H1 (cell line): ENCODE measurements around the gene MLF2. TPM values are rescaled to one million over a fixed set of nuclear protein-coding genes. Genes with fewer than 3 reads are reported as not detected.

Experiments used
- CTCF ChIA-PET: fragments of 300-600 bp; sonication (Branson Sonifier 250); formaldehyde crosslinking; loops from one replicate; lab custom pipeline; 2021; ENCODE audit not compliant: partially characterized antibody; lab: Charles Lee
- POLR2A ChIA-PET: fragments of 300-600 bp; sonication (Branson Sonifier 250); formaldehyde crosslinking; loops from one replicate; lab custom pipeline; 2021; ENCODE audit warnings: inconsistent platforms; ENCODE audit not compliant: partially characterized antibody; lab: Charles Lee
- DNase-seq, 2 experiments: peaks; one replicate each; pipeline versions ENCODE4 v3.0.0 to v3.0.0-alpha.2; 2010 to 2022; ENCODE audit warnings: low spot score in 2 of 2, low read depth in 1 of 2, mixed read lengths in 1 of 2
- FAIRE-seq: peaks from 2 replicates; lab custom pipeline; 2011; peaks lifted over from hg19 to GRCh38; lab: Jason Lieb, UNC
- H2AFZ ChIP-seq: 2 replicates; pipeline ENCODE4 v1.8.1; 2012; ENCODE audit warnings: low read length, inconsistent platforms
- H2AK5ac ChIP-seq: 2 replicates; pipeline ENCODE4 v1.6.1; 2013; ENCODE audit warnings: low read depth, low read length
- H2BK120ac ChIP-seq: replicated peaks from 2 replicates; pipeline ENCODE3; 2013; ENCODE audit warnings: low read depth, low read length, inconsistent platforms
- H2BK12ac ChIP-seq: 2 replicates; pipeline ENCODE4 v1.6.1; 2013; ENCODE audit warnings: low read depth, low read length
- H2BK15ac ChIP-seq: 2 replicates; pipeline ENCODE4 v1.6.1; 2013; ENCODE audit warnings: low read length
- H2BK20ac ChIP-seq: 2 replicates; pipeline ENCODE4 v1.6.1; 2013; ENCODE audit warnings: low read length
- H2BK5ac ChIP-seq: 2 replicates; pipeline ENCODE4 v1.6.1; 2013; ENCODE audit warnings: low read depth, low read length
- H3K14ac ChIP-seq: 2 replicates; pipeline ENCODE4 v1.6.1; 2013; ENCODE audit warnings: inconsistent platforms; ENCODE audit not compliant: insufficient read length
- H3K18ac ChIP-seq: 2 replicates; pipeline ENCODE4 v1.6.1; 2013; ENCODE audit warnings: low read length; ENCODE audit errors: extremely low read depth
- H3K23ac ChIP-seq: 2 replicates; pipeline ENCODE4 v1.6.1; 2013; ENCODE audit warnings: inconsistent platforms; ENCODE audit not compliant: insufficient read length
- H3K23me2 ChIP-seq: 2 replicates; pipeline ENCODE4 v1.6.1; 2013; ENCODE audit warnings: low read depth, low read length
- H3K27ac ChIP-seq: 2 replicates; pipeline ENCODE4 v1.6.1; 2011; ENCODE audit warnings: low read depth, low read length, inconsistent platforms
- H3K27me3 ChIP-seq, 4 experiments: replicated peaks in 1 of 4; 1 replicate in 1 of 4; 2 replicates in 3 of 4; pipeline versions ENCODE4 v1.6.1 to v1.8.1; 2011 to 2013; ENCODE audit warnings: low read length in 3 of 4, mild to moderate bottlenecking in 3 of 4, inconsistent platforms in 2 of 4, mixed read lengths in 2 of 4, moderate library complexity in 1 of 4; ENCODE audit not compliant: control insufficient read depth in 3 of 4, insufficient read depth in 3 of 4; ENCODE audit errors: extremely low read depth in 1 of 4
- H3K36me3 ChIP-seq, 4 experiments: 2 replicates each; pipeline versions ENCODE4 v1.6.1 to v1.8.1; 2011 to 2013; ENCODE audit warnings: mild to moderate bottlenecking in 4 of 4, low read length in 3 of 4, moderate library complexity in 2 of 4, control low read depth in 1 of 4, inconsistent platforms in 1 of 4; ENCODE audit not compliant: insufficient read depth in 4 of 4, control insufficient read depth in 2 of 4
- H3K4ac ChIP-seq: replicated peaks from 2 replicates; pipeline ENCODE3; 2013; ENCODE audit warnings: low read length, low read depth, mixed read lengths, inconsistent platforms; ENCODE audit not compliant: insufficient read length
- H3K4me1 ChIP-seq, 4 experiments: replicated peaks in 1 of 4; 1 replicate in 1 of 4; 2 replicates in 3 of 4; pipeline versions ENCODE4 v1.6.1 to v1.8.1; 2011 to 2013; ENCODE audit warnings: low read length in 3 of 4, inconsistent platforms in 2 of 4, mixed read lengths in 1 of 4; ENCODE audit not compliant: insufficient read depth in 4 of 4, control insufficient read depth in 3 of 4
- H3K4me2 ChIP-seq, 2 experiments: 2 replicates each; pipeline versions ENCODE4 v1.6.1 to v1.8.1; 2011 to 2013; ENCODE audit warnings: low read depth in 2 of 2, low read length in 2 of 2, control low read depth in 1 of 2, inconsistent platforms in 1 of 2, mild to moderate bottlenecking in 1 of 2; ENCODE audit not compliant: insufficient read depth in 1 of 2
- H3K4me3 ChIP-seq, 4 experiments: fragments of 200-600, 300-600 bp in 1 of 4; sonication (generic), shearing (Covaris generic), sonication (Bioruptor Twin) in 1 of 4; 2 replicates each; pipeline versions ENCODE4 v1.5.1 to v1.8.1; 2011 to 2016; ENCODE audit warnings: low read length in 4 of 4, low read depth in 3 of 4, control low read depth in 2 of 4, inconsistent platforms in 2 of 4, mild to moderate bottlenecking in 2 of 4, mixed read lengths in 1 of 4, moderate library complexity in 1 of 4; ENCODE audit not compliant: insufficient read depth in 2 of 4; ENCODE audit errors: extremely low read depth in 1 of 4
- H3K56ac ChIP-seq: replicated peaks from 2 replicates; pipeline ENCODE3; 2013; ENCODE audit warnings: low read depth, mild to moderate bottlenecking, mixed read lengths, low read length, inconsistent platforms; ENCODE audit not compliant: insufficient read length
- H3K79me1 ChIP-seq: 2 replicates; pipeline ENCODE4 v1.6.1; 2013; ENCODE audit warnings: low read depth, low read length, control low read depth
- H3K79me2 ChIP-seq, 2 experiments: 2 replicates each; pipeline versions ENCODE4 v1.6.1 to v1.8.1; 2012 to 2013; ENCODE audit warnings: low read length in 2 of 2, mild to moderate bottlenecking in 2 of 2, inconsistent platforms in 1 of 2; ENCODE audit not compliant: insufficient read depth in 2 of 2, control insufficient read depth in 1 of 2
- H3K9ac ChIP-seq, 4 experiments: replicated peaks in 1 of 4; 1 replicate in 1 of 4; 2 replicates in 3 of 4; pipeline versions ENCODE4 v1.6.1 to v1.8.1; 2011 to 2013; ENCODE audit warnings: low read depth in 3 of 4, low read length in 3 of 4, control low read depth in 2 of 4, mild to moderate bottlenecking in 2 of 4, moderate library complexity in 2 of 4, inconsistent platforms in 1 of 4; ENCODE audit errors: extremely low read depth in 1 of 4
- H3K9me3 ChIP-seq, 2 experiments: 2 replicates each; pipeline versions ENCODE4 v1.6.1 to v1.8.1; 2012 to 2013; ENCODE audit warnings: mild to moderate bottlenecking in 2 of 2, moderate library complexity in 2 of 2, control low read depth in 1 of 2, inconsistent platforms in 1 of 2, low read depth in 1 of 2, low read length in 1 of 2, mixed read lengths in 1 of 2; ENCODE audit not compliant: insufficient read depth in 2 of 2
- H4K20me1 ChIP-seq, 2 experiments: replicated peaks in 1 of 2; 2 replicates each; pipeline versions ENCODE3 to v1.8.1; 2011 to 2013; ENCODE audit warnings: inconsistent platforms in 2 of 2, low read length in 2 of 2, mild to moderate bottlenecking in 1 of 2; ENCODE audit not compliant: insufficient read depth in 2 of 2, control insufficient read depth in 1 of 2
- H4K5ac ChIP-seq: 2 replicates; pipeline ENCODE4 v1.6.1; 2013; ENCODE audit warnings: low read length, low read depth, mixed read lengths, inconsistent platforms; ENCODE audit not compliant: insufficient read length
- H4K8ac ChIP-seq: 2 replicates; pipeline ENCODE4 v1.8.0; 2013; ENCODE audit warnings: mild to moderate bottlenecking, moderate library complexity, low read length, inconsistent platforms; ENCODE audit not compliant: insufficient read depth; ENCODE audit errors: extremely low read depth
- H4K91ac ChIP-seq: replicated peaks from 2 replicates; pipeline ENCODE3; 2013; ENCODE audit warnings: low read length, mixed read lengths, inconsistent platforms; ENCODE audit not compliant: insufficient read length
- ATF3 ChIP-seq: IDR thresholded peaks from 2 replicates; pipeline ENCODE4 v1.6.1; 2011; ENCODE audit warnings: low read depth, mild to moderate bottlenecking, low read length; ENCODE audit not compliant: insufficient read depth
- BACH1 ChIP-seq: IDR thresholded peaks from 2 replicates; pipeline ENCODE4 v1.6.1; 2012; ENCODE audit warnings: low read length, improper control_type of control experiment
- EGR1 ChIP-seq: IDR thresholded peaks from 2 replicates; pipeline ENCODE4 v1.6.1; 2011; ENCODE audit warnings: low read depth, low read length, borderline replicate concordance
- KDM1A ChIP-seq: fragments of 200-600, 300-600 bp; sonication (generic); IDR thresholded peaks from 2 replicates; pipeline ENCODE4 v1.7.1; 2016; ENCODE audit warnings: mild to moderate bottlenecking, low read length, borderline replicate concordance
- KDM4A ChIP-seq: IDR thresholded peaks from one replicate; pipeline ENCODE4 v1.7.1; 2012; ENCODE audit warnings: low read depth, mild to moderate bottlenecking, moderate library complexity, low read length, inconsistent platforms; ENCODE audit not compliant: severe bottlenecking
- MAX ChIP-seq: IDR thresholded peaks from 2 replicates; pipeline ENCODE4 v1.6.1; 2012; ENCODE audit warnings: inconsistent platforms
- POLR2AphosphoS5 ChIP-seq: IDR thresholded peaks from 2 replicates; pipeline ENCODE4 v1.6.1; 2011; ENCODE audit warnings: low read depth, low read length
- SP2 ChIP-seq: IDR thresholded peaks from 2 replicates; pipeline ENCODE4 v1.6.1; 2012; ENCODE audit warnings: mild to moderate bottlenecking, low read length, inconsistent platforms
- TBP ChIP-seq: IDR thresholded peaks from 2 replicates; pipeline ENCODE4 v1.6.1; 2011; ENCODE audit warnings: low read depth, low read length, improper control_type of control experiment
- WGBS, 2 experiments: shearing (Covaris generic) in 1 of 2; methylation state at CpG; one replicate each; pipeline versions ENCODE4 v1.1.6 to v1.1.7; 2013 to 2015; ENCODE audit warnings: low lambda C conversion rate in 2 of 2, mixed read lengths in 2 of 2, inconsistent platforms in 1 of 2, low coverage in 1 of 2, missing lambda C conversion rate in 1 of 2; ENCODE audit not compliant: insufficient replicate concordance in 2 of 2, insufficient coverage in 1 of 2, insufficient read length in 1 of 2; ENCODE audit errors: extremely low coverage in 1 of 2, missing lambda C conversion rate in 1 of 2; 5-methylcytosine and 5-hydroxymethylcytosine counted together
- polyA plus RNA-seq, 7 experiments: library from polyadenylated mRNA; depleted of rRNA in 3 of 7; stranded (reverse) in 5 of 7; unstranded in 2 of 7; fragments of >200 nt in 5 of 7; fragments of 200-250 nt in 2 of 7; gene quantifications; 1 replicate in 5 of 7; 2 replicates in 1 of 7; 4 replicates in 1 of 7; pipeline versions ENCODE4 v1.2.1 to v1.2.3, GENCODE V29; 2011 to 2013; ENCODE audit warnings: missing spikeins in 2 of 7, mixed read lengths in 2 of 7
- total RNA-seq: library from RNA; stranded (reverse); fragmentation: NEBNext Ultra II Directional; extraction: Animal tissue kit (Norgen Biotek cat#: 25700); gene quantifications from 2 replicates; pipeline ENCODE4 v1.2.1, GENCODE V29; 2021

Gene MLF2
- total and polyA plus RNA-seq, 2 of the 8 experiments (the other 6 are each of a cell fraction or from before 2014, with no cell fraction given): 229 to 401 TPM

GRCh38 chr12:6765634-6766581 is 13.0 kb upstream of the MLF2 start, which contains the start of gene PTMS:
Gene PTMS (plus strand): TSS chr12:6766363. CDS start chr12:6766706, 343 bp downstream.
- Histone ChIP-seq H3K4me1 (peaks cover 11 to 27% (median 18%) of the 10 kb centered on the region in 4 experiments), H3K4me2 (peak within 1 kb of the TSS; percentile 89 to 100), H3K14ac (no peak within 1 kb of the TSS), H3K9me3 (no peaks in the 10 kb centered on the region), H3K56ac (peak within 1 kb of the TSS; percentile 50), H3K4me3 (peak within 1 kb of the TSS; percentile 83 to 98 (median 87)), H2AK5ac (peak within 1 kb of the TSS; percentile 54; the same call in 1 of the 2 replicates), H2BK5ac (peak within 1 kb of the TSS; percentile 73; the same call in 1 of the 2 replicates), H2AFZ (no peak within 1 kb of the TSS), H4K20me1 (peaks cover 6 to 15% of the 10 kb centered on the region in 2 experiments), H3K79me2 (peaks cover 4 to 25% of the 10 kb centered on the region in 2 experiments; a peak in 2 of 4 replicates), H3K9ac (peak within 1 kb of the TSS; percentile 51 to 89 (median 60); a peak in 6 of 7 replicates), H4K91ac (peak within 1 kb of the TSS; percentile 86), H3K36me3 (peaks cover 0 to 12% (median under 1%) of the 10 kb centered on the region in 4 experiments; a peak in 5 of 8 replicates), H3K27me3 (no peaks in the 10 kb centered on the region), H2BK15ac (peak within 1 kb of the TSS; percentile 95; the same call in 1 of the 2 replicates), H4K5ac (peak within 1 kb of the TSS; percentile 57), H2BK120ac (peak within 1 kb of the TSS; percentile 44), H4K8ac (no peak within 1 kb of the TSS; the same call in 1 of the 2 replicates), H3K79me1 (0 out of 2 replicates have a peak, but pooled peaks cover 2% of the 10 kb centered on the region), H3K27ac (peak within 1 kb of the TSS; percentile 49; the same call in 1 of the 2 replicates), H3K23ac (no peak within 1 kb of the TSS), H3K4ac (peak within 1 kb of the TSS; percentile 64), H2BK12ac (peak within 1 kb of the TSS; percentile 85), H2BK20ac (peak within 1 kb of the TSS; percentile 86), H3K18ac (peak within 1 kb of the TSS; percentile 97), H3K23me2 (peaks cover 13% of the 10 kb centered on the region)
- peak in 1 of 2 experiments; percentile 88 for DNase-seq
- 5% methylated on average over 13 of the region's 63 CpGs; no CpG with 5 or more reads in 1 of the 2 experiments for WGBS, 2 experiments
- ChIA-PET POLR2A (interaction anchor here (0.8 to 11.6 kb wide), 31 partner anchors 8 to 232 kb away, joined by 3 to 151 read pairs (median 4); partner anchors contain the start of genes CD4, CDCA3, GAPDH and GPR162), CTCF (interaction anchor here (0.6 to 29.6 kb wide), 11 partner anchors 7 to 180 kb away, joined by 3 to 532 read pairs (median 3); partner anchors contain the start of genes GNB3, GPR162, MLF2 and P3H3)
- no peak for FAIRE-seq
- TF ChIP-seq KDM1A (no peak), MAX (no peak), BACH1 (0 out of 2 replicates have a peak, but pooled peaks have one; percentile 34), EGR1 (peak; percentile 91), POLR2AphosphoS5 (peak; percentile 55; the same call in 1 of the 2 replicates), SP2 (no peak), TBP (peak; percentile 89), ATF3 (no peak), KDM4A (peak; percentile 50)
